A673 (cell line): ENCODE results near the gene ASIC2. TPM values are rescaled to one million over a fixed set of nuclear protein-coding genes. Genes with fewer than 3 reads are reported as not detected.

Experiments
- BruUV-seq: library from RNA; stranded (reverse); fragments of 400-500 nt; replicated peaks from 2 replicates; lab custom pipeline; 2021; lab: Mats Ljungman, UMichigan
- CTCF ChIA-PET: fragments of 300-600 bp; sonication (Branson Sonifier 250); formaldehyde crosslinking; loops from one replicate; lab custom pipeline; 2022; ENCODE audit warnings: antibody characterized with exemption; lab: Charles Lee
- POLR2A ChIA-PET: fragments of 300-600 bp; sonication (Branson Sonifier 250); formaldehyde crosslinking; loops from one replicate; lab custom pipeline; 2022; ENCODE audit warnings: antibody characterized with exemption; ENCODE audit not compliant: low non-redundant PET; lab: Charles Lee
- DNase-seq: peaks from one replicate; pipeline ENCODE4 v3.0.0-alpha.2; 2015; ENCODE audit warnings: low spot score
- H3K27ac ChIP-seq: fragments of 200-600 bp; sonication (generic); 2 replicates; pipeline ENCODE4 v1.5.1; 2016; ENCODE audit warnings: mixed run types, low read depth, mild to moderate bottlenecking, mixed read lengths, antibody characterized with exemption, low read length; ENCODE audit not compliant: poor library complexity, severe bottlenecking
- H3K27me3 ChIP-seq: fragments of 200-600 bp; sonication (generic); replicated peaks from 2 replicates; pipeline ENCODE4 v1.6.1; 2017; ENCODE audit warnings: mixed run types, low read depth, mild to moderate bottlenecking, mixed read lengths, antibody characterized with exemption, low read length; ENCODE audit not compliant: insufficient read depth, poor library complexity
- H3K36me3 ChIP-seq: fragments of 200-600 bp; sonication (generic); 2 replicates; pipeline ENCODE4 v1.6.1; 2016; ENCODE audit warnings: mixed run types, mild to moderate bottlenecking, mixed read lengths, antibody characterized with exemption, low read length; ENCODE audit not compliant: insufficient read depth, poor library complexity, severe bottlenecking
- H3K4me1 ChIP-seq: fragments of 200-600 bp; sonication (generic); 2 replicates; pipeline ENCODE4 v1.6.1; 2017; ENCODE audit warnings: mixed run types, mild to moderate bottlenecking, mixed read lengths, antibody characterized with exemption, low read length; ENCODE audit not compliant: insufficient read depth, poor library complexity, severe bottlenecking
- H3K4me3 ChIP-seq: fragments of 200-600 bp; sonication (generic); 2 replicates; pipeline ENCODE4 v1.5.1; 2016; ENCODE audit warnings: low read depth, mixed run types, mild to moderate bottlenecking, mixed read lengths, low read length; ENCODE audit not compliant: poor library complexity, severe bottlenecking
- H3K9me3 ChIP-seq: fragments of 200-600 bp; sonication (generic); 2 replicates; pipeline ENCODE4 v1.6.1; 2016; ENCODE audit warnings: mixed run types, low read depth, mild to moderate bottlenecking, mixed read lengths, antibody characterized with exemption, low read length; ENCODE audit not compliant: poor library complexity, severe bottlenecking
- EZH2 ChIP-seq: fragments of 200-600 bp; sonication (generic); IDR thresholded peaks from 2 replicates; pipeline ENCODE4 v1.6.1; 2017; ENCODE audit warnings: borderline replicate concordance, low read depth, mild to moderate bottlenecking, mixed read lengths, antibody characterized with exemption, low read length; ENCODE audit not compliant: poor library complexity, severe bottlenecking
- intact Hi-C: fragments of 100-400 bp; cut with micrococcal nuclease; formaldehyde crosslinking; loops from one replicate; pipeline ENCODE4 v1.10.0; 2022; ENCODE audit not compliant: unreplicated experiment
- total RNA-seq: library from RNA; stranded (reverse); gene quantifications from 2 replicates; pipeline ENCODE4 v1.2.3, GENCODE V29; 2021
- TF ChIP-seq, protein P1 (sequence below): fragments of 300-800, 200-600 bp; sonication (generic); conservative IDR thresholded peaks from 2 replicates; pipeline ENCODE4 v1.5.1; 2017; ENCODE audit warnings: low read depth, mild to moderate bottlenecking, antibody characterized with exemption, low read length, moderate library complexity, mixed read lengths

Gene ASIC2
- total RNA-seq, 1 experiment from 2014 or later: 8.6 TPM

DNA sequence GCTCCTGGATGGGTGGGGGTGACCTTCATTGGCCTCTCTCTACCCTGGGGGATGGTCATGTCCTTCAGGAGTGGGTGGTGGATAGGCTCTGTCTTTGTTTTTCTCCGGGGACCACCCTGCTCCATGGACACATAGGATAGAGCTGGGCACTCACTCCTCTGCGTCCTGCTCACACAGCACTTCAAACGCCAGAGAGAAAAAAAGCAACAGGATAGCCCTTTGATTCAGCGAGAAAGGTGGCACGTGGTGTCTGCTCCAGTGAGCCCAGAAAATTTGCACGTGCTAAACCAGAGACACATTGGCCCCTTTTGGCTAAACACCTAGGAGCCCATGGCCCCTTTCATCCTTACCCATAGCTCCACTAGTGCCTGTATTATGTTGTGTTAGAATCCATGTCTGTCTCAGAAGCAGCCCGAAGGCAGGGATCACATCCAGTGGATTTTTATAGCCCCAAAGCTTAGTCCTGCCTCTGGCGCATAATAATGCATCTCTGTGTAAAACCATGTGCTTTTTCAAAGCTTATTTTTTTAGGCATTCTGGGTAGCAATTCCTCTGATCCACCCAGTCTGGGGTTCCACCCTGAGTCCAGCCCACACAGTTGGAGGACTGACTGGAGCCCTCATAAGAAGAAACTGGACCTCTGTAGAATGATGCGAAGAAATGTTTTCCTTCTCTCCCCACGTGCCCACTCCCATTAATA, 90.1 kb downstream of the ASIC2 start:
- no peaks in the 10 kb centered on the region for H3K27me3 ChIP-seq
- H3K27ac ChIP-seq: no peak overlapping the region
- no peaks in the 10 kb centered on the region for H3K9me3 ChIP-seq
- ChIA-PET POLR2A (no interaction called here), CTCF (no interaction called here)
- H3K36me3 ChIP-seq: no peaks in the 10 kb centered on the region
- BruUV-seq: no TSS peak
- intact Hi-C loops: no loop called here
- DNase-seq: no peak
- no peak overlapping the region for H3K4me3 ChIP-seq
- TF ChIP-seq EZH2: no peak
- TF ChIP-seq, protein P1, sequence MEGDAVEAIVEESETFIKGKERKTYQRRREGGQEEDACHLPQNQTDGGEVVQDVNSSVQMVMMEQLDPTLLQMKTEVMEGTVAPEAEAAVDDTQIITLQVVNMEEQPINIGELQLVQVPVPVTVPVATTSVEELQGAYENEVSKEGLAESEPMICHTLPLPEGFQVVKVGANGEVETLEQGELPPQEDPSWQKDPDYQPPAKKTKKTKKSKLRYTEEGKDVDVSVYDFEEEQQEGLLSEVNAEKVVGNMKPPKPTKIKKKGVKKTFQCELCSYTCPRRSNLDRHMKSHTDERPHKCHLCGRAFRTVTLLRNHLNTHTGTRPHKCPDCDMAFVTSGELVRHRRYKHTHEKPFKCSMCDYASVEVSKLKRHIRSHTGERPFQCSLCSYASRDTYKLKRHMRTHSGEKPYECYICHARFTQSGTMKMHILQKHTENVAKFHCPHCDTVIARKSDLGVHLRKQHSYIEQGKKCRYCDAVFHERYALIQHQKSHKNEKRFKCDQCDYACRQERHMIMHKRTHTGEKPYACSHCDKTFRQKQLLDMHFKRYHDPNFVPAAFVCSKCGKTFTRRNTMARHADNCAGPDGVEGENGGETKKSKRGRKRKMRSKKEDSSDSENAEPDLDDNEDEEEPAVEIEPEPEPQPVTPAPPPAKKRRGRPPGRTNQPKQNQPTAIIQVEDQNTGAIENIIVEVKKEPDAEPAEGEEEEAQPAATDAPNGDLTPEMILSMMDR: no peak
- peaks cover 26% of the 10 kb centered on the region for H3K4me1 ChIP-seq

- Histone ChIP-seq H3K27me3 (no peaks in the 10 kb centered on the region), H3K4me3 (no peak overlapping the region), H3K27ac (no peak overlapping the region), H3K4me1 (peaks cover 26% of the 10 kb centered on the region), H3K36me3 (no peaks in the 10 kb centered on the region), H3K9me3 (no peaks in the 10 kb centered on the region)
- intact Hi-C loops: no loop called here
- DNase-seq: no peak
- ChIA-PET CTCF (no interaction called here), POLR2A (no interaction called here)
- BruUV-seq: no TSS peak
- no peak for TF ChIP-seq EZH2
- TF ChIP-seq, protein P1: no peak
These were observed 91.1 kb downstream of the ASIC2 start for GRCh38 chr17:33202021-33202420.

- CTCF ChIA-PET: no interaction called here
These were observed 91.8 kb downstream of the ASIC2 start for GRCh38 chr17:33201283-33201682.

More at GRCh38 chr17:33201283-33201682, 91.8 kb downstream of the ASIC2 start:
- TF ChIP-seq EZH2: no peak
- TF ChIP-seq, protein P1: no peak
- peak; percentile 43 for DNase-seq
- Histone ChIP-seq H3K36me3 (no peaks in the 10 kb centered on the region), H3K4me1 (peaks cover 26% of the 10 kb centered on the region), H3K9me3 (no peaks in the 10 kb centered on the region), H3K27me3 (no peaks in the 10 kb centered on the region), H3K27ac (no peak overlapping the region), H3K4me3 (no peak overlapping the region)
- POLR2A ChIA-PET: no interaction called here
- no TSS peak for BruUV-seq
- intact Hi-C loops: no loop called here
